ENCODE measurements around the gene ADAMTS12. TPM values are rescaled to one million over a fixed set of nuclear protein-coding genes. Genes with fewer than 3 reads are reported as not detected.

Gene ADAMTS12
- total RNA-seq, 1 experiment from 2014 or later, result 0.05 TPM

- no peak for TF ChIP-seq CTCF (IDR thresholded peaks at IDR 0.05 in 2 of 3, conservative IDR thresholded peaks at IDR 0.05 in 1 of 3; ENCODE audit: borderline replicate concordance in 1 of 3, insufficient read depth in 1 of 3, low read depth in 2 of 3, low read length in 2 of 3)
- TF ChIP-seq YY1 (IDR thresholded peaks at IDR 0.05; ENCODE audit: extremely low read depth, insufficient replicate concordance, low read depth, low read length), result no peak
- no peak for TF ChIP-seq ZNF274 (IDR thresholded peaks at IDR 0.05; ENCODE audit: low read depth, low read length)
- no peak for TF ChIP-seq EZH2phosphoT487 (IDR thresholded peaks at IDR 0.05; ENCODE audit: borderline replicate concordance)
- TF ChIP-seq ZFX (IDR thresholded peaks at IDR 0.05), result no peak
- no peak for TF ChIP-seq POLR2AphosphoS5 (IDR thresholded peaks at IDR 0.05; ENCODE audit: low read depth, low read length)
Observed at GRCh38 chr5:33479311-33479710, 412.5 kb downstream of the ADAMTS12 start (continued).

- POLR2A ChIA-PET, result no interaction called here
Observed at GRCh38 chr5:33477816-33478215, 414.0 kb downstream of the ADAMTS12 start.

More at GRCh38 chr5:33477816-33478215, 414.0 kb downstream of the ADAMTS12 start:
- H3K27me3 ChIP-seq (ENCODE audit: insufficient read depth, low read length), result no peaks in the 10 kb centered on the region
- H4K20me1 ChIP-seq (ENCODE audit: insufficient read depth), result no peaks in the 10 kb centered on the region
- H3K4me2 ChIP-seq (ENCODE audit: low read length), result no peak overlapping the region
- TF ChIP-seq ZBTB33 (IDR thresholded peaks at IDR 0.05; ENCODE audit: extremely low read depth, insufficient replicate concordance, low read length) (no peak), SP1 (IDR thresholded peaks at IDR 0.05; ENCODE audit: low read depth) (no peak), MAX (IDR thresholded peaks at IDR 0.05) (no peak), RAD21 (IDR thresholded peaks at IDR 0.05; ENCODE audit: low read depth) (no peak), ZNF274 (IDR thresholded peaks at IDR 0.05; ENCODE audit: low read depth, low read length) (no peak), TCF7L2 (IDR thresholded peaks at IDR 0.05; ENCODE audit: borderline replicate concordance, extremely low read depth, insufficient read depth, insufficient read length) (no peak), JUND (IDR thresholded peaks at IDR 0.05) (no peak), POLR2AphosphoS5 (IDR thresholded peaks at IDR 0.05; ENCODE audit: low read depth, low read length) (no peak)
- ChIA-PET CTCF (no interaction called here), RAD21 (ENCODE audit: low non-redundant PET in 1 of 2, low total read pairs in 2 of 2, uncharacterized antibody in 2 of 2, unreplicated experiment in 2 of 2) (no interaction called here)
- intact Hi-C loops (cut with micrococcal nuclease), result no loop called here
- ATAC-seq, result no peak
- no peak overlapping the region for H3K4me3 ChIP-seq (replicated peaks in 1 of 2; ENCODE audit: low read depth in 1 of 2, low read length in 2 of 2)
- H3K4me1 ChIP-seq (ENCODE audit: control insufficient read depth in 1 of 2, insufficient read depth in 2 of 2, low read length in 2 of 2), result no peaks in the 10 kb centered on the region
- H3K36me3 ChIP-seq (ENCODE audit: control insufficient read depth in 1 of 2, insufficient read depth in 2 of 2, low read length in 2 of 2), result peaks cover 3 to 15% of the 10 kb centered on the region in 2 experiments; a peak in 2 of 4 replicates
- H3K9ac ChIP-seq (ENCODE audit: low read length), result no peak overlapping the region
- H3K27ac ChIP-seq (ENCODE audit: low read depth, low read length), result no peak overlapping the region
- no peaks in the 10 kb centered on the region for H3K79me2 ChIP-seq (ENCODE audit: insufficient read depth, low read length)
- DNase-seq (ENCODE audit: low read depth, low spot score), result no peak
- H3K9me3 ChIP-seq (ENCODE audit: control insufficient read depth in 1 of 2, insufficient read depth in 1 of 2, low read depth in 1 of 2, low read length in 2 of 2), result no peaks in the 10 kb centered on the region
- no peaks in the 10 kb centered on the region for H3K9me2 ChIP-seq (ENCODE audit: insufficient read depth)
- no peak overlapping the region for H2AFZ ChIP-seq (ENCODE audit: low read depth, low read length, poor library complexity, severe bottlenecking)
- no TSS peak for BruUV-seq (replicated peaks)

All from HCT116 (cell line).